ENCODE data around the gene ALDH4A1. TPM values are rescaled to one million over a fixed set of nuclear protein-coding genes. Genes with fewer than 3 reads are reported as not detected.

ALDH4A1 gene
- total RNA-seq = 29.3 and 30.0 TPM in 2 replicates
- long read RNA-seq, transcript ALDH4A1-202 (15 exons, 3,363 nt) = major isoform, 37 of 52 reads
- long read RNA-seq, transcript ALDH4A1-206 (14 exons, 2,957 nt) = minor isoform, 5 of 52 reads
- long read RNA-seq, partial matches to known transcripts = 3 of 52 reads
- long read RNA-seq, other reads (novel, unspliced or antisense) = 7 of 52 reads

GRCh38 chr1:18902523-18903290 lies at the start of gene ALDH4A1:
TSS of gene ALDH4A1 (minus strand) at chr1:18902555. CDS start at chr1:18902523, 32 bp downstream.
- peak within 1 kb of the TSS; percentile 100 for H3K27ac Mint-ChIP-seq
- H3K36me3 Mint-ChIP-seq (ENCODE audit: insufficient read depth) = peaks cover 2% of the 10 kb centered on the region
- no peak for TF ChIP-seq CTCF (IDR thresholded peaks at IDR 0.05; ENCODE audit: unreplicated experiment)
- peaks cover 18% of the 10 kb centered on the region for H3K4me1 Mint-ChIP-seq (ENCODE audit: low read depth)
- no peaks in the 10 kb centered on the region for H3K9me3 Mint-ChIP-seq (ENCODE audit: low read depth)
- peak; percentile 88 for DNase-seq (ENCODE audit: low spot score, unreplicated experiment)
- peak within 1 kb of the TSS; percentile 94 for H3K4me3 Mint-ChIP-seq (ENCODE audit: low read depth)
- no peaks in the 10 kb centered on the region for H3K27me3 Mint-ChIP-seq

- Mint-ChIP-seq H3K4me3 (ENCODE audit: low read depth) (no peak overlapping the region), H3K27ac (peak overlapping the region; percentile 27), H3K27me3 (peaks cover 12% of the 10 kb centered on the region), H3K36me3 (ENCODE audit: insufficient read depth) (peaks cover 3% of the 10 kb centered on the region), H3K9me3 (ENCODE audit: low read depth) (no peaks in the 10 kb centered on the region), H3K4me1 (ENCODE audit: low read depth) (peaks cover 42% of the 10 kb centered on the region)
- DNase-seq (ENCODE audit: low spot score, unreplicated experiment) = no peak
- TF ChIP-seq CTCF (IDR thresholded peaks at IDR 0.05; ENCODE audit: unreplicated experiment) = no peak
Observed at GRCh38 chr1:18951818-18952391, 49.5 kb upstream of the ALDH4A1 start.

- H3K27ac Mint-ChIP-seq = peak overlapping the region; percentile 27
Observed at GRCh38 chr1:18951416-18951815, 49.1 kb upstream of the ALDH4A1 start.

GRCh38 chr1:18950401-18951026 lies 48.2 kb upstream of the ALDH4A1 start:
- H3K4me3 Mint-ChIP-seq (ENCODE audit: low read depth) = no peak overlapping the region

More at GRCh38 chr1:18951416-18951815, 49.1 kb upstream of the ALDH4A1 start:
- Mint-ChIP-seq H3K27me3 (peaks cover 12% of the 10 kb centered on the region), H3K36me3 (ENCODE audit: insufficient read depth) (peaks cover 3% of the 10 kb centered on the region), H3K9me3 (ENCODE audit: low read depth) (no peaks in the 10 kb centered on the region), H3K4me1 (ENCODE audit: low read depth) (peaks cover 42% of the 10 kb centered on the region), H3K4me3 (ENCODE audit: low read depth) (no peak overlapping the region)
- TF ChIP-seq CTCF (IDR thresholded peaks at IDR 0.05; ENCODE audit: unreplicated experiment) = no peak
- no peak for DNase-seq (ENCODE audit: low spot score, unreplicated experiment)

More at GRCh38 chr1:18950401-18951026, 48.2 kb upstream of the ALDH4A1 start:
- TF ChIP-seq CTCF (IDR thresholded peaks at IDR 0.05; ENCODE audit: unreplicated experiment) = no peak
- no peak for DNase-seq (ENCODE audit: low spot score, unreplicated experiment)
- Mint-ChIP-seq H3K27me3 (peaks cover 12% of the 10 kb centered on the region), H3K27ac (peak overlapping the region; percentile 89), H3K36me3 (ENCODE audit: insufficient read depth) (peaks cover 3% of the 10 kb centered on the region), H3K4me1 (ENCODE audit: low read depth) (peaks cover 44% of the 10 kb centered on the region), H3K9me3 (ENCODE audit: low read depth) (no peaks in the 10 kb centered on the region)
